ENCODE data around the gene COG4.
"Not testable (repeated sequence)": the region's sequence is repeated elsewhere in the genome, so short reads cannot be mapped to it uniquely, and the experiment has no call there.

COG4 gene

GRCh38 chr16:70523076-70523742 lies at the start of gene COG4:
COG4 (minus strand) TSS chr16:70523554; CDS start chr16:70523543, 11 bp downstream.
- peak; percentile 87 for DNase-seq (ENCODE audit: low read depth)

- DNase-seq (ENCODE audit: low read depth) = no peak
Measured at GRCh38 chr16:70572926-70573270, 49.5 kb upstream of the COG4 start.

GRCh38 chr16:70572050-70572925 lies 48.9 kb upstream of the COG4 start:
- DNase-seq (ENCODE audit: low read depth) = no peak

- DNase-seq (ENCODE audit: low read depth) = no peak
Measured at GRCh38 chr16:70571623-70572022, 48.3 kb upstream of the COG4 start.

GRCh38 chr16:70570967-70571570 lies 47.7 kb upstream of the COG4 start:
- DNase-seq (ENCODE audit: low read depth) = no peak

GRCh38 chr16:70569752-70570151 lies 46.4 kb upstream of the COG4 start:
- no peak for DNase-seq (ENCODE audit: low read depth)

GRCh38 chr16:70568601-70569237 lies 45.4 kb upstream of the COG4 start:
- DNase-seq (ENCODE audit: low read depth) = no peak

- DNase-seq (ENCODE audit: low read depth) = no peak
Measured at GRCh38 chr16:70565053-70565452, 41.7 kb upstream of the COG4 start.

- DNase-seq (ENCODE audit: low read depth) = no peak
Measured at GRCh38 chr16:70563636-70564035, 40.3 kb upstream of the COG4 start.

- no peak for DNase-seq (ENCODE audit: low read depth)
Measured at GRCh38 chr16:70561623-70562022, 38.3 kb upstream of the COG4 start.

GRCh38 chr16:70556063-70556462 lies 32.7 kb upstream of the COG4 start:
- no peak for DNase-seq (ENCODE audit: low read depth)

GRCh38 chr16:70553645-70554044 lies 30.3 kb upstream of the COG4 start:
- no peak for DNase-seq (ENCODE audit: low read depth)

GRCh38 chr16:70552675-70553074 lies 29.3 kb upstream of the COG4 start:
- no peak for DNase-seq (ENCODE audit: low read depth)

- no peak for DNase-seq (ENCODE audit: low read depth)
Measured at GRCh38 chr16:70551788-70552187, 28.4 kb upstream of the COG4 start.

GRCh38 chr16:70550082-70550481 lies 26.7 kb upstream of the COG4 start:
- DNase-seq (ENCODE audit: low read depth) = no peak

- no peak for DNase-seq (ENCODE audit: low read depth)
Measured at GRCh38 chr16:70548936-70549335, 25.6 kb upstream of the COG4 start.

- DNase-seq (ENCODE audit: low read depth) = no peak
Measured at GRCh38 chr16:70544548-70544947, 21.2 kb upstream of the COG4 start.

GRCh38 chr16:70540994-70541393 lies 17.6 kb upstream of the COG4 start:
- no peak for DNase-seq (ENCODE audit: low read depth)

GRCh38 chr16:70534971-70535370 lies 11.6 kb upstream of the COG4 start:
- no peak for DNase-seq (ENCODE audit: low read depth)

- not testable (repeated sequence) for DNase-seq (ENCODE audit: low read depth)
Measured at GRCh38 chr16:70529954-70530353, 6.6 kb upstream of the COG4 start.

- no peak for DNase-seq (ENCODE audit: low read depth)
Measured at GRCh38 chr16:70529051-70529777, 5.9 kb upstream of the COG4 start.

All from activated T-helper 9 cell treated with anti-CD3 and anti-CD28 coated beads, Interleukin-2, amount 50 U/mL, for 16 hours (primary cell).